ENCODE measurements around the gene TMEM175. TPM values are rescaled to one million over a fixed set of nuclear protein-coding genes. Genes with fewer than 3 reads are reported as not detected.

TMEM175 gene
- total and polyA plus RNA-seq, 2 of the 8 experiments (the other 6 are each of a cell fraction or from before 2014, with no cell fraction given), result 4.9 to 20.7 TPM

DNA sequence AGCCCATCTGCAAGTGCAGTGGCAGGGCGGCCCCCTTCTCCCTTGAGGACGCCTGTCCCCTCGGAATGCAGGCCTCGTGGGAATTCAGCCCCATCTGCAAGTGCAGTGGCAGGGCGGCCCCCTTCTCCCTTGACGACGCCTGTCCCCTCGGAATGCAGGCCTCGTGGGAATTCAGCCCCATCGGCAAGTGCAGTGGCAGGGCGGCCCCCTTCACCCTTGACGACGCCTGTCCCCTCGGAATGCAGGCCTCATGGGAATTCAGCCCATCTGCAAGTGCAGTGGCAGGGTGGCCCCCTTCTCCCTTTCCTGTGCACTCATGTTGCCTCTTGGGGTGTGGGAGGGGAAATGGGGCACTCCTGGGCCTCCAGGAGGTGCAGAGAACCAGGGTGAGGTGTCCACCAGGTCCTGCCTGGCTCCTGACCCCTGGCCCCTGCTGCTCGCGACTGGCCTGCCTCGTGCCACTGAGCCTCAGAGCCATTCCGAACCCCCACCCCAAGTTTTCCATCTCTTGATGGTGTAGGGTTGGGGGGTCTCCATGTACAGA lies 67.7 kb downstream of the TMEM175 start:
- no peaks in the 10 kb centered on the region for H3K36me3 ChIP-seq (ENCODE audit: control insufficient read depth in 2 of 4, insufficient read depth in 4 of 4, low read length in 3 of 4)
- peaks cover 0 to 6% (median 4%) of the 10 kb centered on the region in 4 experiments; a peak in 5 of 7 replicates for H3K4me1 ChIP-seq (replicated peaks in 1 of 4; ENCODE audit: control insufficient read depth in 3 of 4, insufficient read depth in 4 of 4, low read length in 3 of 4)
- no peak overlapping the region for H4K91ac ChIP-seq (replicated peaks; ENCODE audit: insufficient read length, low read length)
- H3K9ac ChIP-seq (replicated peaks in 1 of 4; ENCODE audit: extremely low read depth in 1 of 4, low read depth in 3 of 4, low read length in 3 of 4), result no peak overlapping the region
- no peak overlapping the region for H3K4me2 ChIP-seq (ENCODE audit: insufficient read depth in 1 of 2, low read depth in 2 of 2, low read length in 2 of 2)
- peak overlapping the region; percentile 5; the same call in 1 of the 2 replicates for H4K8ac ChIP-seq (ENCODE audit: extremely low read depth, insufficient read depth, low read length)
- no peak overlapping the region for H2BK15ac ChIP-seq (ENCODE audit: low read length)
- peaks cover 2 to 23% of the 10 kb centered on the region in 2 experiments for H4K20me1 ChIP-seq (replicated peaks in 1 of 2; ENCODE audit: control insufficient read depth in 1 of 2, insufficient read depth in 2 of 2, low read length in 2 of 2)
- no peak overlapping the region for H3K23ac ChIP-seq (ENCODE audit: insufficient read length)
- H3K27ac ChIP-seq (ENCODE audit: low read depth, low read length), result no peak overlapping the region
- H3K56ac ChIP-seq (replicated peaks; ENCODE audit: insufficient read length, low read depth, low read length), result no peak overlapping the region
- no peak overlapping the region for H2BK12ac ChIP-seq (ENCODE audit: low read depth, low read length)
- H3K4ac ChIP-seq (replicated peaks; ENCODE audit: insufficient read length, low read depth, low read length), result no peak overlapping the region
- H3K18ac ChIP-seq (ENCODE audit: extremely low read depth, low read length), result no peak overlapping the region
- no peaks in the 10 kb centered on the region for H3K79me2 ChIP-seq (ENCODE audit: control insufficient read depth in 1 of 2, insufficient read depth in 2 of 2, low read length in 2 of 2)
- H2BK5ac ChIP-seq (ENCODE audit: low read depth, low read length), result no peak overlapping the region
- DNase-seq (ENCODE audit: low read depth in 1 of 2, low spot score in 2 of 2) (no peak), FAIRE-seq (no peak)
- no peaks in the 10 kb centered on the region for H3K9me3 ChIP-seq (ENCODE audit: insufficient read depth in 2 of 2, low read depth in 1 of 2, low read length in 1 of 2)
- H2BK20ac ChIP-seq (ENCODE audit: low read length), result no peak overlapping the region
- no peak overlapping the region for H2AK5ac ChIP-seq (ENCODE audit: low read depth, low read length)
- no peak overlapping the region for H4K5ac ChIP-seq (ENCODE audit: insufficient read length, low read depth, low read length)
- peaks cover 58 to 91% (median 87%) of the 10 kb centered on the region in 4 experiments for H3K27me3 ChIP-seq (replicated peaks in 1 of 4; ENCODE audit: control insufficient read depth in 3 of 4, extremely low read depth in 1 of 4, insufficient read depth in 3 of 4, low read length in 3 of 4)
- no peak overlapping the region for H3K4me3 ChIP-seq (ENCODE audit: extremely low read depth in 1 of 4, insufficient read depth in 2 of 4, low read depth in 3 of 4, low read length in 4 of 4)
- POLR2A ChIA-PET (ENCODE audit: partially characterized antibody), result no interaction called here
- 91% methylated on average over 11 of the region's 18 CpGs; no CpG with 5 or more reads in 1 of the 2 experiments for WGBS, 2 experiments (ENCODE audit: extremely low coverage in 1 of 2, insufficient coverage in 1 of 2, insufficient read length in 1 of 2, insufficient replicate concordance in 2 of 2, low coverage in 1 of 2, low lambda C conversion rate in 2 of 2, missing lambda C conversion rate in 1 of 2)
- peaks cover 12% of the 10 kb centered on the region; the same call in 1 of the 2 replicates for H3K23me2 ChIP-seq (ENCODE audit: low read depth, low read length)
- H3K79me1 ChIP-seq (ENCODE audit: low read depth, low read length), result no peaks in the 10 kb centered on the region
- no peak overlapping the region for H2BK120ac ChIP-seq (replicated peaks; ENCODE audit: low read depth, low read length)
- TF ChIP-seq, protein P1, sequence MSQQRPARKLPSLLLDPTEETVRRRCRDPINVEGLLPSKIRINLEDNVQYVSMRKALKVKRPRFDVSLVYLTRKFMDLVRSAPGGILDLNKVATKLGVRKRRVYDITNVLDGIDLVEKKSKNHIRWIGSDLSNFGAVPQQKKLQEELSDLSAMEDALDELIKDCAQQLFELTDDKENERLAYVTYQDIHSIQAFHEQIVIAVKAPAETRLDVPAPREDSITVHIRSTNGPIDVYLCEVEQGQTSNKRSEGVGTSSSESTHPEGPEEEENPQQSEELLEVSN (IDR thresholded peaks at IDR 0.05), result no peak
- TF ChIP-seq, protein P2, sequence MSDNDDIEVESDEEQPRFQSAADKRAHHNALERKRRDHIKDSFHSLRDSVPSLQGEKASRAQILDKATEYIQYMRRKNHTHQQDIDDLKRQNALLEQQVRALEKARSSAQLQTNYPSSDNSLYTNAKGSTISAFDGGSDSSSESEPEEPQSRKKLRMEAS (IDR thresholded peaks at IDR 0.05), result no peak
- no peak for TF ChIP-seq NANOG (IDR thresholded peaks at IDR 0.05; ENCODE audit: insufficient read depth, low read depth, low read length, poor library complexity, severe bottlenecking)
- no peak for TF ChIP-seq POLR2AphosphoS5 (IDR thresholded peaks at IDR 0.05; ENCODE audit: low read depth, low read length)
- no peak for TF ChIP-seq CTCF (IDR thresholded peaks at IDR 0.05; ENCODE audit: control extremely low read depth in 1 of 3, insufficient read depth in 1 of 3, low read depth in 1 of 3, low read length in 3 of 3)
- no peak overlapping the region for H2AFZ ChIP-seq (ENCODE audit: low read length)
- no peak overlapping the region for H3K14ac ChIP-seq (ENCODE audit: insufficient read length)
- CTCF ChIA-PET (ENCODE audit: partially characterized antibody), result interaction anchor here (0.6 kb wide), 1 partner anchor 38 kb away, joined by 4 read pairs; no protein-coding TSS in a partner anchor
